HG03432 (cell line): ENCODE results near the gene RICTOR.
A peak's percentile ranks its signal among the peaks of the same experiment; 100 is the strongest.

Experiments
- ATAC-seq: cut with Tn5 transposase; IDR thresholded peaks from one replicate; pipeline ENCODE4 v1.9.1; 2021; ENCODE audit warnings: mild to moderate bottlenecking, moderate library complexity; ENCODE audit not compliant: unreplicated experiment

The RICTOR gene

GRCh38 chr5:39100851-39101396, 26.7 kb upstream of the RICTOR start:
- no peak for ATAC-seq

- no peak for ATAC-seq
These were observed 26.2 kb upstream of the RICTOR start for GRCh38 chr5:39100301-39100850.

GRCh38 chr5:39099831-39100230, 25.6 kb upstream of the RICTOR start:
- ATAC-seq: no peak

- no peak for ATAC-seq
These were observed 19.2 kb upstream of the RICTOR start for GRCh38 chr5:39093352-39093751.

- no peak for ATAC-seq
These were observed 18.6 kb upstream of the RICTOR start for GRCh38 chr5:39092581-39093351.

- ATAC-seq: no peak
These were observed 17.9 kb upstream of the RICTOR start for GRCh38 chr5:39091940-39092580.

- ATAC-seq: no peak
These were observed 9.8 kb upstream of the RICTOR start for GRCh38 chr5:39083968-39084367.

GRCh38 chr5:39082995-39083394, 8.8 kb upstream of the RICTOR start:
- ATAC-seq: no peak

- no peak for ATAC-seq
These were observed 6.5 kb upstream of the RICTOR start for GRCh38 chr5:39080597-39081204.

GRCh38 chr5:39080168-39080567, 6.0 kb upstream of the RICTOR start:
- no peak for ATAC-seq

GRCh38 chr5:39079147-39079546, 4.9 kb upstream of the RICTOR start:
- no peak for ATAC-seq

GRCh38 chr5:39076757-39077728, 2.8 kb upstream of the RICTOR start:
- ATAC-seq: peak; percentile 15

GRCh38 chr5:39076101-39076756, 2.0 kb upstream of the RICTOR start:
- ATAC-seq: no peak

GRCh38 chr5:39073767-39074016, 507 bp downstream of the RICTOR start:
- peak; percentile 31 for ATAC-seq

- peak; percentile 45 for ATAC-seq
These were observed 1.1 kb downstream of the RICTOR start for GRCh38 chr5:39072925-39073766.

GRCh38 chr5:39068099-39068498, 6.1 kb downstream of the RICTOR start:
- no peak for ATAC-seq

- no peak for ATAC-seq
These were observed 9.7 kb downstream of the RICTOR start for GRCh38 chr5:39064450-39064849.

GRCh38 chr5:39063037-39063436, 11.2 kb downstream of the RICTOR start:
- ATAC-seq: no peak

GRCh38 chr5:39062530-39062929, 11.7 kb downstream of the RICTOR start:
- ATAC-seq: no peak
